BJ (cell line): ENCODE data around the gene GAPDH. TPM values are rescaled to one million over a fixed set of nuclear protein-coding genes. Genes with fewer than 3 reads are reported as not detected.
"Not testable (repeated sequence)": the region's sequence is repeated elsewhere in the genome, so short reads cannot be mapped to it uniquely, and the experiment has no call there.

Experiments
- CTCF ChIA-PET: fragments of 350-600 bp; formaldehyde crosslinking; extraction: SDS; loops from one replicate; lab custom pipeline; 2021; ENCODE audit warnings: antibody characterized with exemption, inconsistent platforms; lab: Yijun Ruan, JAX
- POLR2A ChIA-PET: fragments of 300-600 bp; sonication (Branson Sonifier 250); formaldehyde crosslinking; extraction: SDS; loops from one replicate; lab custom pipeline; 2021; ENCODE audit warnings: antibody characterized with exemption; lab: Charles Lee
- DNase-seq: peaks from one replicate; pipeline ENCODE4 v3.0.0-alpha.2; 2011; ENCODE audit warnings: low read depth
- H3K27me3 ChIP-seq: 2 replicates; pipeline ENCODE4 v1.6.0; 2011; ENCODE audit warnings: low read length; ENCODE audit not compliant: control insufficient read depth, insufficient read depth
- H3K36me3 ChIP-seq: 2 replicates; pipeline ENCODE4 v1.5.1; 2011; ENCODE audit warnings: low read length; ENCODE audit not compliant: control insufficient read depth, insufficient read depth
- H3K4me3 ChIP-seq: 2 replicates; pipeline ENCODE4 v1.5.1; 2011; ENCODE audit warnings: low read depth, mild to moderate bottlenecking, control low read depth, low read length
- CTCF ChIP-seq: IDR thresholded peaks from 2 replicates; pipeline ENCODE4 v1.5.1; 2011; ENCODE audit warnings: low read depth, mild to moderate bottlenecking, control low read depth, inconsistent platforms, low read length, moderate library complexity; ENCODE audit not compliant: insufficient read depth
- polyA plus RNA-seq: library from polyadenylated mRNA; depleted of rRNA; stranded (reverse); fragments of >200 nt; gene quantifications from 2 replicates; pipeline ENCODE4 v1.2.3, GENCODE V29; 2011

Gene GAPDH
- polyA plus RNA-seq, 1 experiment, result 18,709 TPM

GRCh38 chr12:6556857-6557256, 22.5 kb downstream of the GAPDH start:
- H3K36me3 ChIP-seq, result peaks cover 21% of the 10 kb centered on the region

GRCh38 chr12:6558014-6558760, 23.9 kb downstream of the GAPDH start:
- peaks cover 27% of the 10 kb centered on the region for H3K36me3 ChIP-seq
- ChIA-PET POLR2A (interaction anchor here (0.6 to 0.7 kb wide), 6 partner anchors 9 to 519 kb away, joined by 4 to 24 read pairs (median 5); no protein-coding TSS in a partner anchor), CTCF (interaction anchor here (0.6 to 15.4 kb wide), 13 partner anchors 9 to 137 kb away, joined by 3 to 157 read pairs (median 3); partner anchors contain the start of genes GAPDH and NOP2)
- H3K4me3 ChIP-seq, H3K27me3 ChIP-seq, DNase-seq: not testable (repeated sequence)
- peak; percentile 68 for TF ChIP-seq CTCF

More at GRCh38 chr12:6556857-6557256, 22.5 kb downstream of the GAPDH start:
- TF ChIP-seq CTCF, result no peak
- DNase-seq, result no peak
- Histone ChIP-seq H3K4me3 (no peak overlapping the region), H3K27me3 (no peaks in the 10 kb centered on the region)
- ChIA-PET POLR2A (no interaction called here), CTCF (interaction anchor here (0.7 to 15.4 kb wide), 5 partner anchors 11 to 91 kb away, joined by 3 to 157 read pairs (median 11); partner anchors contain the start of genes GAPDH and NOP2)

- TF ChIP-seq CTCF, result no peak
- no peak for DNase-seq
- ChIA-PET POLR2A (interaction anchor here (0.6 kb wide), 1 partner anchor 53 kb away, joined by 3 read pairs; no protein-coding TSS in a partner anchor), CTCF (interaction anchor here (0.9 to 15.4 kb wide), 6 partner anchors 8 to 221 kb away, joined by 3 to 157 read pairs (median 7); partner anchors contain the start of genes GAPDH and NOP2)
- H3K4me3 ChIP-seq, result no peak overlapping the region
- no peaks in the 10 kb centered on the region for H3K27me3 ChIP-seq
- peaks cover 28% of the 10 kb centered on the region for H3K36me3 ChIP-seq
These were observed 25.2 kb downstream of the GAPDH start for GRCh38 chr12:6559500-6559899.

- no peak for DNase-seq
- CTCF ChIA-PET, result interaction anchor here (1.1 to 15.4 kb wide), 3 partner anchors 12 to 96 kb away, joined by 3 to 157 read pairs (median 3); partner anchors contain the start of gene GAPDH
These were observed 26.3 kb downstream of the GAPDH start for GRCh38 chr12:6560501-6561205.

More at GRCh38 chr12:6560501-6561205, 26.3 kb downstream of the GAPDH start:
- Histone ChIP-seq H3K4me3 (no peak overlapping the region), H3K27me3 (no peaks in the 10 kb centered on the region), H3K36me3 (peaks cover 28% of the 10 kb centered on the region)
- no peak for TF ChIP-seq CTCF
- POLR2A ChIA-PET, result no interaction called here
